H1 (cell line): ENCODE data around the gene YPEL4. TPM values are rescaled to one million over a fixed set of nuclear protein-coding genes. Genes with fewer than 3 reads are reported as not detected.
A peak's percentile ranks its signal among the peaks of the same experiment; 100 is the strongest.

Experiments used
- CTCF ChIA-PET: fragments of 300-600 bp; sonication (Branson Sonifier 250); formaldehyde crosslinking; loops from one replicate; lab custom pipeline; 2021; ENCODE audit not compliant: partially characterized antibody; lab: Charles Lee
- POLR2A ChIA-PET: fragments of 300-600 bp; sonication (Branson Sonifier 250); formaldehyde crosslinking; loops from one replicate; lab custom pipeline; 2021; ENCODE audit warnings: inconsistent platforms; ENCODE audit not compliant: partially characterized antibody; lab: Charles Lee
- DNase-seq, 2 experiments: peaks; one replicate each; pipeline versions ENCODE4 v3.0.0 to v3.0.0-alpha.2; 2010 to 2022; ENCODE audit warnings: low spot score in 2 of 2, low read depth in 1 of 2, mixed read lengths in 1 of 2
- FAIRE-seq: peaks from 2 replicates; lab custom pipeline; 2011; peaks lifted over from hg19 to GRCh38; lab: Jason Lieb, UNC
- H2AFZ ChIP-seq: 2 replicates; pipeline ENCODE4 v1.8.1; 2012; ENCODE audit warnings: low read length, inconsistent platforms
- H2AK5ac ChIP-seq: 2 replicates; pipeline ENCODE4 v1.6.1; 2013; ENCODE audit warnings: low read depth, low read length
- H2BK120ac ChIP-seq: replicated peaks from 2 replicates; pipeline ENCODE3; 2013; ENCODE audit warnings: low read depth, low read length, inconsistent platforms
- H2BK12ac ChIP-seq: 2 replicates; pipeline ENCODE4 v1.6.1; 2013; ENCODE audit warnings: low read depth, low read length
- H2BK15ac ChIP-seq: 2 replicates; pipeline ENCODE4 v1.6.1; 2013; ENCODE audit warnings: low read length
- H2BK20ac ChIP-seq: 2 replicates; pipeline ENCODE4 v1.6.1; 2013; ENCODE audit warnings: low read length
- H2BK5ac ChIP-seq: 2 replicates; pipeline ENCODE4 v1.6.1; 2013; ENCODE audit warnings: low read depth, low read length
- H3K14ac ChIP-seq: 2 replicates; pipeline ENCODE4 v1.6.1; 2013; ENCODE audit warnings: inconsistent platforms; ENCODE audit not compliant: insufficient read length
- H3K18ac ChIP-seq: 2 replicates; pipeline ENCODE4 v1.6.1; 2013; ENCODE audit warnings: low read length; ENCODE audit errors: extremely low read depth
- H3K23ac ChIP-seq: 2 replicates; pipeline ENCODE4 v1.6.1; 2013; ENCODE audit warnings: inconsistent platforms; ENCODE audit not compliant: insufficient read length
- H3K23me2 ChIP-seq: 2 replicates; pipeline ENCODE4 v1.6.1; 2013; ENCODE audit warnings: low read depth, low read length
- H3K27ac ChIP-seq: 2 replicates; pipeline ENCODE4 v1.6.1; 2011; ENCODE audit warnings: low read depth, low read length, inconsistent platforms
- H3K27me3 ChIP-seq, 4 experiments: replicated peaks in 1 of 4; 1 replicate in 1 of 4; 2 replicates in 3 of 4; pipeline versions ENCODE4 v1.6.1 to v1.8.1; 2011 to 2013; ENCODE audit warnings: low read length in 3 of 4, mild to moderate bottlenecking in 3 of 4, inconsistent platforms in 2 of 4, mixed read lengths in 2 of 4, moderate library complexity in 1 of 4; ENCODE audit not compliant: control insufficient read depth in 3 of 4, insufficient read depth in 3 of 4; ENCODE audit errors: extremely low read depth in 1 of 4
- H3K36me3 ChIP-seq, 4 experiments: 2 replicates each; pipeline versions ENCODE4 v1.6.1 to v1.8.1; 2011 to 2013; ENCODE audit warnings: mild to moderate bottlenecking in 4 of 4, low read length in 3 of 4, moderate library complexity in 2 of 4, control low read depth in 1 of 4, inconsistent platforms in 1 of 4; ENCODE audit not compliant: insufficient read depth in 4 of 4, control insufficient read depth in 2 of 4
- H3K4ac ChIP-seq: replicated peaks from 2 replicates; pipeline ENCODE3; 2013; ENCODE audit warnings: low read length, low read depth, mixed read lengths, inconsistent platforms; ENCODE audit not compliant: insufficient read length
- H3K4me1 ChIP-seq, 4 experiments: replicated peaks in 1 of 4; 1 replicate in 1 of 4; 2 replicates in 3 of 4; pipeline versions ENCODE4 v1.6.1 to v1.8.1; 2011 to 2013; ENCODE audit warnings: low read length in 3 of 4, inconsistent platforms in 2 of 4, mixed read lengths in 1 of 4; ENCODE audit not compliant: insufficient read depth in 4 of 4, control insufficient read depth in 3 of 4
- H3K4me2 ChIP-seq, 2 experiments: 2 replicates each; pipeline versions ENCODE4 v1.6.1 to v1.8.1; 2011 to 2013; ENCODE audit warnings: low read depth in 2 of 2, low read length in 2 of 2, control low read depth in 1 of 2, inconsistent platforms in 1 of 2, mild to moderate bottlenecking in 1 of 2; ENCODE audit not compliant: insufficient read depth in 1 of 2
- H3K4me3 ChIP-seq, 4 experiments: fragments of 200-600, 300-600 bp in 1 of 4; sonication (generic), shearing (Covaris generic), sonication (Bioruptor Twin) in 1 of 4; 2 replicates each; pipeline versions ENCODE4 v1.5.1 to v1.8.1; 2011 to 2016; ENCODE audit warnings: low read length in 4 of 4, low read depth in 3 of 4, control low read depth in 2 of 4, inconsistent platforms in 2 of 4, mild to moderate bottlenecking in 2 of 4, mixed read lengths in 1 of 4, moderate library complexity in 1 of 4; ENCODE audit not compliant: insufficient read depth in 2 of 4; ENCODE audit errors: extremely low read depth in 1 of 4
- H3K56ac ChIP-seq: replicated peaks from 2 replicates; pipeline ENCODE3; 2013; ENCODE audit warnings: low read depth, mild to moderate bottlenecking, mixed read lengths, low read length, inconsistent platforms; ENCODE audit not compliant: insufficient read length
- H3K79me1 ChIP-seq: 2 replicates; pipeline ENCODE4 v1.6.1; 2013; ENCODE audit warnings: low read depth, low read length, control low read depth
- H3K79me2 ChIP-seq, 2 experiments: 2 replicates each; pipeline versions ENCODE4 v1.6.1 to v1.8.1; 2012 to 2013; ENCODE audit warnings: low read length in 2 of 2, mild to moderate bottlenecking in 2 of 2, inconsistent platforms in 1 of 2; ENCODE audit not compliant: insufficient read depth in 2 of 2, control insufficient read depth in 1 of 2
- H3K9ac ChIP-seq, 4 experiments: replicated peaks in 1 of 4; 1 replicate in 1 of 4; 2 replicates in 3 of 4; pipeline versions ENCODE4 v1.6.1 to v1.8.1; 2011 to 2013; ENCODE audit warnings: low read depth in 3 of 4, low read length in 3 of 4, control low read depth in 2 of 4, mild to moderate bottlenecking in 2 of 4, moderate library complexity in 2 of 4, inconsistent platforms in 1 of 4; ENCODE audit errors: extremely low read depth in 1 of 4
- H3K9me3 ChIP-seq, 2 experiments: 2 replicates each; pipeline versions ENCODE4 v1.6.1 to v1.8.1; 2012 to 2013; ENCODE audit warnings: mild to moderate bottlenecking in 2 of 2, moderate library complexity in 2 of 2, control low read depth in 1 of 2, inconsistent platforms in 1 of 2, low read depth in 1 of 2, low read length in 1 of 2, mixed read lengths in 1 of 2; ENCODE audit not compliant: insufficient read depth in 2 of 2
- H4K20me1 ChIP-seq, 2 experiments: replicated peaks in 1 of 2; 2 replicates each; pipeline versions ENCODE3 to v1.8.1; 2011 to 2013; ENCODE audit warnings: inconsistent platforms in 2 of 2, low read length in 2 of 2, mild to moderate bottlenecking in 1 of 2; ENCODE audit not compliant: insufficient read depth in 2 of 2, control insufficient read depth in 1 of 2
- H4K5ac ChIP-seq: 2 replicates; pipeline ENCODE4 v1.6.1; 2013; ENCODE audit warnings: low read length, low read depth, mixed read lengths, inconsistent platforms; ENCODE audit not compliant: insufficient read length
- H4K8ac ChIP-seq: 2 replicates; pipeline ENCODE4 v1.8.0; 2013; ENCODE audit warnings: mild to moderate bottlenecking, moderate library complexity, low read length, inconsistent platforms; ENCODE audit not compliant: insufficient read depth; ENCODE audit errors: extremely low read depth
- H4K91ac ChIP-seq: replicated peaks from 2 replicates; pipeline ENCODE3; 2013; ENCODE audit warnings: low read length, mixed read lengths, inconsistent platforms; ENCODE audit not compliant: insufficient read length
- POLR2A ChIP-seq, 2 experiments: IDR thresholded peaks; 1 replicate in 1 of 2; 2 replicates in 1 of 2; pipeline ENCODE4 v1.6.1; 2011; ENCODE audit warnings: low read depth in 2 of 2, low read length in 2 of 2, mild to moderate bottlenecking in 2 of 2; ENCODE audit errors: control extremely low read depth in 1 of 2
- POU5F1 ChIP-seq: IDR thresholded peaks from 2 replicates; pipeline ENCODE4 v1.6.1; 2011; ENCODE audit warnings: low read depth, mild to moderate bottlenecking, low read length, moderate library complexity
- WGBS, 2 experiments: shearing (Covaris generic) in 1 of 2; methylation state at CpG; one replicate each; pipeline versions ENCODE4 v1.1.6 to v1.1.7; 2013 to 2015; ENCODE audit warnings: low lambda C conversion rate in 2 of 2, mixed read lengths in 2 of 2, inconsistent platforms in 1 of 2, low coverage in 1 of 2, missing lambda C conversion rate in 1 of 2; ENCODE audit not compliant: insufficient replicate concordance in 2 of 2, insufficient coverage in 1 of 2, insufficient read length in 1 of 2; ENCODE audit errors: extremely low coverage in 1 of 2, missing lambda C conversion rate in 1 of 2; 5-methylcytosine and 5-hydroxymethylcytosine counted together
- polyA plus RNA-seq, 7 experiments: library from polyadenylated mRNA; depleted of rRNA in 3 of 7; stranded (reverse) in 5 of 7; unstranded in 2 of 7; fragments of >200 nt in 5 of 7; fragments of 200-250 nt in 2 of 7; gene quantifications; 1 replicate in 5 of 7; 2 replicates in 1 of 7; 4 replicates in 1 of 7; pipeline versions ENCODE4 v1.2.1 to v1.2.3, GENCODE V29; 2011 to 2013; ENCODE audit warnings: missing spikeins in 2 of 7, mixed read lengths in 2 of 7
- total RNA-seq: library from RNA; stranded (reverse); fragmentation: NEBNext Ultra II Directional; extraction: Animal tissue kit (Norgen Biotek cat#: 25700); gene quantifications from 2 replicates; pipeline ENCODE4 v1.2.1, GENCODE V29; 2021

Gene YPEL4
- total and polyA plus RNA-seq, 2 of the 8 experiments (the other 6 are each of a cell fraction or from before 2014, with no cell fraction given), result 0.13 to 0.38 TPM

DNA sequence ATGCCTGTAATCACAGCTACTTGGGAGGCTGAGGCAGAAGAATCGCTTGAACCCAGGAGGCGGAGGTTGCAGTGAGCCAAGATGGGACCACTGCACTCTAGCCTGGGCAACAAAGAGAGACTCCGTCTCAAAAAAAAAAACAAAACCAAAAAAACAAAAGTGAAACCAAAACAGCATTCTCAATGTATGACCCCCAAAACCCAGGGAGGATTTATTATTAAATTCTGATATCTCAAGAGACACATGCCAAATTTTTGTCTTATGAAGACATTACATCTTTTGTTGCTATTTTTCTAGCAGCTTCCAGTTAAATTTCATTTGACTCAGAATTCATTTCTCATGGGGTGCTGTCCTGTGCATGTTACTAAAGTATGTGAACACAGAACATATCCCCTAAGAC is 3.0 kb upstream of the YPEL4 start:
- Histone ChIP-seq H4K20me1 (peaks cover 0 to 7% of the 10 kb centered on the region in 2 experiments), H3K79me2 (peaks cover 0 to under 1% of the 10 kb centered on the region in 2 experiments; a peak in 1 of 4 replicates), H4K5ac (no peak overlapping the region), H3K4me1 (peaks cover 12 to 24% (median 18%) of the 10 kb centered on the region in 4 experiments), H2BK20ac (no peak overlapping the region), H3K14ac (no peak overlapping the region), H3K9ac (no peak overlapping the region), H4K91ac (no peak overlapping the region), H4K8ac (no peak overlapping the region), H2BK5ac (no peak overlapping the region), H3K4me2 (no peak overlapping the region), H3K56ac (no peak overlapping the region), H2AK5ac (no peak overlapping the region), H3K23ac (no peak overlapping the region), H3K4ac (no peak overlapping the region), H3K27ac (no peak overlapping the region), H3K27me3 (peaks cover 0 to 4% (median 1%) of the 10 kb centered on the region in 4 experiments; a peak in 5 of 7 replicates), H2BK15ac (no peak overlapping the region), H3K9me3 (no peaks in the 10 kb centered on the region), H3K79me1 (no peaks in the 10 kb centered on the region), H2BK120ac (no peak overlapping the region), H3K23me2 (peaks cover 24% of the 10 kb centered on the region), H2BK12ac (no peak overlapping the region), H3K36me3 (no peaks in the 10 kb centered on the region), H3K18ac (no peak overlapping the region), H2AFZ (no peak overlapping the region), H3K4me3 (no peak overlapping the region)
- TF ChIP-seq POLR2A (IDR thresholded peaks at IDR 0.05; ENCODE audit: control extremely low read depth in 1 of 2, low read depth in 2 of 2, low read length in 2 of 2) (peak in 1 of 2 experiments; percentile 42; a peak in 2 of 3 replicates), POU5F1 (no peak)
- DNase-seq, result no peak
- 87% methylated on average over 3 of the region's 3 CpGs; no CpG with 5 or more reads in 1 of the 2 experiments for WGBS, 2 experiments
- POLR2A ChIA-PET, result interaction anchor here (0.6 to 29.6 kb wide), 14 partner anchors 10 to 311 kb away, joined by 3 to 1546 read pairs (median 4); partner anchors contain the start of genes RTN4RL2, SELENOH, SERPING1 and UBE2L6
- CTCF ChIA-PET, result interaction anchor here (0.6 to 2.8 kb wide), 7 partner anchors 8 to 1533 kb away, joined by 3 to 20 read pairs (median 4); no protein-coding TSS in a partner anchor
- FAIRE-seq, result no peak
